Mesendoderm (in vitro differentiated cells): ENCODE measurements around the gene SULT4A1.

Experiments
- DNase-seq: peaks from one replicate; pipeline ENCODE4 v3.0.0; 2013
- H2AK5ac ChIP-seq: 2 replicates; pipeline ENCODE4 v1.6.1; 2013; ENCODE audit warnings: low read length, inconsistent platforms
- H2BK120ac ChIP-seq: 2 replicates; pipeline ENCODE4 v1.6.1; 2013; ENCODE audit warnings: low read depth, mild to moderate bottlenecking, low read length, moderate library complexity, mixed read lengths
- H2BK15ac ChIP-seq: replicated peaks from 2 replicates; pipeline ENCODE4 v1.6.1; 2013; ENCODE audit warnings: low read depth, mild to moderate bottlenecking, moderate library complexity
- H2BK5ac ChIP-seq: 2 replicates; pipeline ENCODE4 v1.6.1; 2013; ENCODE audit warnings: low read length, inconsistent platforms
- H3K18ac ChIP-seq: 2 replicates; pipeline ENCODE4 v1.6.1; 2013; ENCODE audit warnings: mild to moderate bottlenecking, low read length, mixed read lengths
- H3K23ac ChIP-seq: one replicate; pipeline ENCODE4 v1.6.1; 2013; ENCODE audit warnings: low read length
- H3K27ac ChIP-seq: 2 replicates; pipeline ENCODE4 v1.5.1; 2013; ENCODE audit warnings: low read depth, mild to moderate bottlenecking, inconsistent platforms, low read length, moderate library complexity
- H3K27me3 ChIP-seq: 2 replicates; pipeline ENCODE4 v1.6.1; 2013; ENCODE audit warnings: low read length, control low read depth, mild to moderate bottlenecking, inconsistent platforms; ENCODE audit not compliant: insufficient read depth, poor library complexity
- H3K36me3 ChIP-seq: 2 replicates; pipeline ENCODE4 v1.6.1; 2013; ENCODE audit warnings: low read length, inconsistent platforms; ENCODE audit not compliant: control insufficient read depth, insufficient read depth
- H3K4ac ChIP-seq: one replicate; pipeline ENCODE4 v1.6.1; 2013; ENCODE audit warnings: low read depth, mild to moderate bottlenecking, low read length, moderate library complexity
- H3K4me1 ChIP-seq: 2 replicates; pipeline ENCODE4 v1.6.1; 2013; ENCODE audit warnings: low read depth, low read length, inconsistent platforms; ENCODE audit not compliant: control insufficient read depth
- H3K4me2 ChIP-seq: 2 replicates; pipeline ENCODE4 v1.6.1; 2013; ENCODE audit warnings: low read length
- H3K4me3 ChIP-seq: 2 replicates; pipeline ENCODE4 v1.5.1; 2013; ENCODE audit warnings: mild to moderate bottlenecking, low read length
- H3K56ac ChIP-seq: one replicate; pipeline ENCODE4 v1.6.1; 2013; ENCODE audit warnings: low read length
- H3K79me1 ChIP-seq: 2 replicates; pipeline ENCODE4 v1.6.1; 2013; ENCODE audit warnings: low read length, inconsistent platforms
- H3K79me2 ChIP-seq: 2 replicates; pipeline ENCODE4 v1.6.1; 2013; ENCODE audit warnings: mild to moderate bottlenecking, low read length; ENCODE audit not compliant: control insufficient read depth, insufficient read depth
- H3K9ac ChIP-seq: 2 replicates; pipeline ENCODE4 v1.6.1; 2013; ENCODE audit warnings: low read length, inconsistent platforms
- H4K5ac ChIP-seq: one replicate; pipeline ENCODE4 v1.6.1; 2013; ENCODE audit warnings: low read length
- H4K8ac ChIP-seq: one replicate; pipeline ENCODE4 v1.6.1; 2013; ENCODE audit warnings: low read depth, mild to moderate bottlenecking, control low read depth, low read length, moderate library complexity
- WGBS: extraction: QIAGEN DNeasy Blood & Tissue Kit; methylation state at CpG from one replicate; pipeline ENCODE4 v1.1.7; 2013; ENCODE audit warnings: low lambda C conversion rate, missing lambda C conversion rate; ENCODE audit not compliant: insufficient coverage; ENCODE audit errors: extremely low coverage; 5-methylcytosine and 5-hydroxymethylcytosine counted together

SULT4A1 gene

DNA sequence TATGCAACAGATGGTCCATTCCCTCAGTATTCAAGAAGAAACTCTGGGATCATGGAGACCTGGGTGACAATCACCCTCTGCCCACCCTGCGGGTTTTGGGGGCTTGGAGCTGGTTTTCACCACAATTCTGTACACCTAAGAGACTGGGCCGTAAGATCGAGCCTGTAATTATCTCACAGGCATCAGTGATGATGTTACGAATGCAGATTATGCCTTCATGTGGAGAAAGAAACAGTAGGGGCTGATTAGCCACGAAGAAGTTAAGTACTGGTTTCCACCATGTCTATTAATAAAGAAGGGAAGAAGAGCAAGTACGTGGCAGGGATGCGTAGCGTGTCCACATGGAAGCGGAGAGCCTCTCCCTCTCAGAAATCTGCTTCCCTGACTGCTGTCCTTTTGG, 44.9 kb downstream of the SULT4A1 start:
- no peaks in the 10 kb centered on the region for H3K79me2 ChIP-seq
- H4K5ac ChIP-seq = no peak overlapping the region
- no peak overlapping the region for H3K9ac ChIP-seq
- H3K79me1 ChIP-seq = peaks cover 4% of the 10 kb centered on the region
- no peaks in the 10 kb centered on the region for H3K36me3 ChIP-seq
- H3K56ac ChIP-seq = no peak overlapping the region
- no peak overlapping the region for H3K4ac ChIP-seq
- no peak overlapping the region for H2BK15ac ChIP-seq
- H3K27ac ChIP-seq = no peak overlapping the region
- peaks cover 4% of the 10 kb centered on the region for H3K4me1 ChIP-seq
- H2BK5ac ChIP-seq = no peak overlapping the region
- H3K18ac ChIP-seq = no peak overlapping the region
- no peak for DNase-seq
- no peak overlapping the region for H4K8ac ChIP-seq
- no peaks in the 10 kb centered on the region for H3K27me3 ChIP-seq
- H2BK120ac ChIP-seq = no peak overlapping the region
- H3K4me2 ChIP-seq = no peak overlapping the region
- no peak overlapping the region for H2AK5ac ChIP-seq
- H3K23ac ChIP-seq = no peak overlapping the region
- WGBS = no CpG with 5 or more reads among the region's 9 CpGs
- no peak overlapping the region for H3K4me3 ChIP-seq

DNA sequence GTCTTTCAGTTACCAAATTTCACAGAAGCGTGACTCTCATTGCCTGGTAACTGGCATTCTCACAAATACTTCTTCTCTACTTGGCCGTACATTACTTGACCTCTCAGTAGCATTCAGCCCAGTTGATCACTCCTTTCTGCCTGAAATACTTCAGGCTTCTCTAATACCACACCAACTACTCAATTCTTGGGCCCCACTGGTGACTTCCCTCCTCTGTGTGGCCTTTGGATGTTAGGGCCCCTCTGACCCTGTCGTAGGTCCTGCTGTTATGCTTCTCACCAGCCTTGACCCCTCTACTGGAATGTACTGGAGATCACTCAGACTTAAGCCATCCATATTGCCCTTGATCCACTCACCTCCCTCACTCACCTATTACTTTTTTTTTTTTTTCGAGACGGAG, 48.0 kb downstream of the SULT4A1 start:
- no peak overlapping the region for H3K18ac ChIP-seq
- no peak overlapping the region for H2BK15ac ChIP-seq
- no peak overlapping the region for H3K23ac ChIP-seq
- no peak overlapping the region for H3K56ac ChIP-seq
- WGBS = no CpG with 5 or more reads among the region's 5 CpGs
- no peak overlapping the region for H2BK120ac ChIP-seq
- H3K79me2 ChIP-seq = no peaks in the 10 kb centered on the region
- H4K8ac ChIP-seq = no peak overlapping the region
- no peak overlapping the region for H3K4me3 ChIP-seq
- no peak overlapping the region for H2BK5ac ChIP-seq
- H3K27me3 ChIP-seq = no peaks in the 10 kb centered on the region
- H3K27ac ChIP-seq = no peak overlapping the region
- DNase-seq = no peak
- H3K4me1 ChIP-seq = peaks cover 4% of the 10 kb centered on the region
- H3K9ac ChIP-seq = no peak overlapping the region
- H4K5ac ChIP-seq = no peak overlapping the region
- H3K36me3 ChIP-seq = no peaks in the 10 kb centered on the region
- H2AK5ac ChIP-seq = no peak overlapping the region
- no peak overlapping the region for H3K4me2 ChIP-seq
- H3K4ac ChIP-seq = no peak overlapping the region
- H3K79me1 ChIP-seq = peaks cover 4% of the 10 kb centered on the region

DNA sequence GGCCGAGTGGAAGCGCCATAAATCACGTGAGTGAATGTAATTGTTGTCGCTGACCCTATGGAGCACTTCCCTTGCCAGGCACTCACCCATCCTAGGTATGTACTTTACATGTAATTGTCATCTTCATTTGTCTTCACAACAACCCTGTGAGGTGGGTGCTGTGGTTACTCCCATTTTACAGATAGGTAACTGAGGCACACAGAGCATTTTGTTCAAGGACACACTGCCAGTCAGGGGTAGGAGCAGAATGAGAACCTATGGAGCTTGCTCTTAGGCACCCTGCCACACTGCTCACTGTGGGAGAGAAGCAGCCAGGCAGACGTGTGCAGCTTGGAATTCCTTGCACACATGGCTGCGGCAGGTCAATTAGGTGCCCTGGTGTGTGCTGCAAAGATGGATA, 49.4 kb downstream of the SULT4A1 start:
- Histone ChIP-seq H3K4me3 (peak overlapping the region; percentile 79), H3K23ac (no peak overlapping the region), H3K27ac (no peak overlapping the region), H2BK5ac (no peak overlapping the region), H3K18ac (no peak overlapping the region), H3K56ac (peak overlapping the region; percentile 100), H3K4me2 (peak overlapping the region; percentile 73), H3K9ac (peak overlapping the region; percentile 96), H3K4ac (no peak overlapping the region), H2BK120ac (no peak overlapping the region), H2BK15ac (no peak overlapping the region), H4K5ac (no peak overlapping the region), H3K4me1 (peaks cover 4% of the 10 kb centered on the region), H3K27me3 (no peaks in the 10 kb centered on the region), H3K79me1 (peaks cover 4% of the 10 kb centered on the region), H4K8ac (no peak overlapping the region), H3K36me3 (no peaks in the 10 kb centered on the region), H2AK5ac (peak overlapping the region; percentile 29), H3K79me2 (no peaks in the 10 kb centered on the region)
- WGBS = no CpG with 5 or more reads among the region's 6 CpGs
- no peak for DNase-seq

DNA sequence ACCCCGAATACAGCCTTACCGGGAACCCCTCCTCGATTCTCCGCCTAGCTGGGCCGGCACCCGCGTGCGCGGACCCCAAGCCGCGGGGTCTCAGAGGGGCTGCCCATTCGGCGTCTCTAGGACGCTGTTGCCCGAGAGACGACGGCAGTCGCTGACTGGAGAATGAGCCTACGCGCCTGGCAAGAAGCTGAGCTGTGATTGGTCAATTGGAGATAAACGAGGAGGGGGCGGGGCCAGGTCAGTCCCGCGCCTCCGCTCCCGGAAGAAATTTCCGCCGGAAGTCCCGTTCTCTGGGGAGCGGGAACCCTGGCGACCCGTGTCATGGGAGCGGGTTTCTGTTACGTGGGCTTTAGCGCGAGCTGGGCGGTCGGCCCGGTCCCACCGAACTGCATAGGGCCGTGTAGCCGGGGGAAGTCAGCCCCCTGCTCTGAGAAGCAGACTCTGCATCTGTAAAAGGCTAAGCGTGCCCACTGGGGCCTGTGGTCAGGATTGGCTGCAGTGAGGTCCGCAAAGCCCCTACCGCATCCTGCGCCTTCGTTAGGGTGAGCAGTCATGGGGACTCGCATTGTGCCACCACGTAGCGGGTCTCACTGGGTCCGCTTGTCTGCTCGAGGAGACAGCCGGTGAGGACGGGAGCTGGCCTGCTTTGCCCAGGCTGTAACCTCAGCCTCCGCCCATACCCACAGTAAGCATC, 50.0 kb downstream of the SULT4A1 start, which contains the start of gene EFCAB6:
Gene EFCAB6 (minus strand): TSS at position 157 of the 694 bp plus-strand sequence. CDS start 29,987 bp downstream, outside the sequence.
- H3K4me1 ChIP-seq = peaks cover 4% of the 10 kb centered on the region
- H3K56ac ChIP-seq = peak within 1 kb of the TSS; percentile 100
- H3K27ac ChIP-seq = no peak within 1 kb of the TSS
- H3K18ac ChIP-seq = no peak within 1 kb of the TSS
- no peaks in the 10 kb centered on the region for H3K36me3 ChIP-seq
- no peak within 1 kb of the TSS for H4K8ac ChIP-seq
- peak within 1 kb of the TSS; percentile 79 for H3K4me3 ChIP-seq
- no peak within 1 kb of the TSS for H3K4ac ChIP-seq
- no peaks in the 10 kb centered on the region for H3K27me3 ChIP-seq
- no peak within 1 kb of the TSS for H2BK15ac ChIP-seq
- H2AK5ac ChIP-seq = peak within 1 kb of the TSS; percentile 29
- H3K79me1 ChIP-seq = peaks cover 4% of the 10 kb centered on the region
- no peaks in the 10 kb centered on the region for H3K79me2 ChIP-seq
- peak within 1 kb of the TSS; percentile 59 for H3K23ac ChIP-seq
- peak; percentile 96 for DNase-seq
- no peak within 1 kb of the TSS for H4K5ac ChIP-seq
- no peak within 1 kb of the TSS for H2BK120ac ChIP-seq
- WGBS = no CpG with 5 or more reads among the region's 55 CpGs
- peak within 1 kb of the TSS; percentile 81 for H3K4me2 ChIP-seq
- H3K9ac ChIP-seq = peak within 1 kb of the TSS; percentile 96
- H2BK5ac ChIP-seq = peak within 1 kb of the TSS; percentile 88

DNA sequence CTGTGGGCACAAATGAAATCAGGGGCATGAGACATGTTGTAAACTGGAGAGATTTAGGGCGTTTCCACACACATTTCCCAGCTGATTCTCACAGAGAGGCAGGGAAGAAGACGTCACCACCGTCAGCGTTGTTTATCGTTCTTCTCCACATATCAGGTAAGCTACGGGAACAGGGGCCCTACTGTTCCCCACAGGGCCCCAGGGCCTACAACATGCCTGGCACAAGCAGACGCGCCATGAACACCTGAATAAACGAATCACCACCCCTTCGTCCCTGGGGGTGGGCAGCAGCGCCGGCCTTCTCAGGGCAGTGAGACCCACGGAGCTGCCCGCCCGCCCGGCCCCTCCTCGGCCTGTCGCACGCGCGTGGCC, 50.5 kb downstream of the SULT4A1 start:
- H3K79me1 ChIP-seq = peaks cover 4% of the 10 kb centered on the region
- H3K23ac ChIP-seq = no peak overlapping the region
- no peaks in the 10 kb centered on the region for H3K36me3 ChIP-seq
- no peak overlapping the region for H4K5ac ChIP-seq
- H4K8ac ChIP-seq = no peak overlapping the region
- H3K18ac ChIP-seq = no peak overlapping the region
- H2BK15ac ChIP-seq = no peak overlapping the region
- peak overlapping the region; percentile 79 for H3K56ac ChIP-seq
- no peak overlapping the region for H3K27ac ChIP-seq
- H3K4me3 ChIP-seq = peak overlapping the region; percentile 66
- H2AK5ac ChIP-seq = no peak overlapping the region
- no peak overlapping the region for H3K4ac ChIP-seq
- H3K9ac ChIP-seq = peak overlapping the region; percentile 68
- H3K79me2 ChIP-seq = no peaks in the 10 kb centered on the region
- H3K4me1 ChIP-seq = peaks cover 4% of the 10 kb centered on the region
- H3K27me3 ChIP-seq = no peaks in the 10 kb centered on the region
- peak overlapping the region; percentile 81 for H3K4me2 ChIP-seq
- H2BK5ac ChIP-seq = no peak overlapping the region
- peak; percentile 30 for DNase-seq
- no peak overlapping the region for H2BK120ac ChIP-seq
- WGBS = no CpG with 5 or more reads among the region's 21 CpGs
